Activated naive CD8-positive, alpha-beta T cell treated with anti-CD3 and anti-CD28 coated beads, Interleukin-2, amount 50 U/mL, for 16 hours (primary cell): ENCODE measurements around the gene MAP3K9.
"Not testable (repeated sequence)": the region's sequence is repeated elsewhere in the genome, so short reads cannot be mapped to it uniquely, and the experiment has no call there.

ENCODE experiments used
- DNase-seq: peaks from one replicate; pipeline ENCODE4 v3.0.0-alpha.2; 2020; ENCODE audit warnings: low read depth, low spot score

Gene MAP3K9

GRCh38 chr14:70724944-70725343 is 84.4 kb downstream of the MAP3K9 start:
- no peak for DNase-seq

DNA sequence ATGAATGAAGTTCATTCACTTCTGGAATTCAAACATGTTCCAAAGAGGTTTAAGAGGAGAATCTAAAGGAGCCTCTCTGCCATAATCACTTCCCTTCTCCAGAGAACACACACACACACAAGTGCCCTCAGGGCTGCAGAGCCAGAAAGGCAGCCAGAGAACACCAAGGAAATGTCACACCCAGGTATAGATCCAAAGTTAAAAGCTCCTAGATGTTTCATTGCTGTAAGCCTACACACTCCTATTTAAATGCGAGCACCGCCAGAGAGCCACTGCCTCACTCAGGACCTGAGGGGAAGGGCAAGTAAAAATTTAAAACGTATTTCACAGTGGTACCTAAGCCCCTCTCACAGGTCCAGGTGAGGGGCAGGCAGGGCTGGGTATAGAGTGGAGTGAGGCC is 85.2 kb downstream of the MAP3K9 start:
- DNase-seq, result no peak

GRCh38 chr14:70723276-70723675 is 86.0 kb downstream of the MAP3K9 start:
- no peak for DNase-seq

- DNase-seq, result no peak
Observed at GRCh38 chr14:70722418-70722817, 86.9 kb downstream of the MAP3K9 start.

DNA sequence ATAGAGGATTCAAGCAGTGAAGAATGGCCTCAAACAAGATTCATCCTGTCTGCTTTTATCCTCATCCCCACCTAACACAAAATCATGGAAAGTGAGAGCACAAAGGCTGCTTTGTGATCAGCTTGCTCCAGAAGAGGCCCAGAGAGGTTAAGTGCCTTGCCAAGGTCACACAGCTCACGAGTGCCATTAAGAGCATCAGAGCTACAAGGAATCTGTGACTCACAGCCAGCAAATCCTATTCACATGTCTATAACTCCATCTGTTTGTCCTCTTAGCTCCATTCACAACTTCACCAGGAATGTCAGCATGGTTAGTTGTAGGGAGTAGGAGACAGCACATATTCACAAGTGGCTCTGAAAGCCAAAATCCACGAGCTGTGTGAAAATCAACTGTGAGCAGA is 87.8 kb downstream of the MAP3K9 start:
- no peak for DNase-seq

DNA sequence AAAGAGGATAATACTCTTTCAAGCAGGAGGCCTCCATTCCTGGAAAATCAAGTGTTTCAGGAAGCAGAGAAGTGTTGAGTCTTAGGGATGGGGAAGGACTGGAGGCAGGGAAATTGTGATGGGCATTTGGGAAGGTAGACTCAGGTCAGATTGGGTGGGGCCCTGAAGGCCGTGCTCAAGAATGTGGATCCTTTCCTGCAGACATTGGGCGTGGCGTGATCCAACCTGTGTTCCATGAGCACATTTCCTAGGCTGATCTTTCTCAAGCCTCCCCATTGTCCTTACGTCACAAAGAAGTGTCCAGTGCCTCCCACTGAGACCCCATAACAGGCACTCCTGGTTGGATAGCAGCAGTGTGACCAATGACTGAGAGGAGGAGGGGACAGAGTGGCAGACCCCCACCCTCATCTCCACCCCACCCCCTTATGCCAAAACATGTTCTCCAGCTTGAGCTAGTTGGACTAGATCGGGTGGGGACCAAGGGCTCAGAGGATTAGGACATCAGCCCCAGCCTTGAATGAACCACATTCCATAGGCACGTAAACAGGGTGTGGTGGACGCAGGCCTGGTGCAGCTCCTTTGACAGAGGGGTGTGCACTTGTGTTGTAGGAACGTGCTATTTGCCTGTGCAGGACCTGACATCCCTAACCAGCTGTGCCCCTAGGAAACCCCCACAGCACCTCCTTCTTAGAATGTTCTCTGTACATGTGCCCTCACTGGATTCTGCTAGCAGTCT is 90.8 kb downstream of the MAP3K9 start:
- no peak for DNase-seq

DNA sequence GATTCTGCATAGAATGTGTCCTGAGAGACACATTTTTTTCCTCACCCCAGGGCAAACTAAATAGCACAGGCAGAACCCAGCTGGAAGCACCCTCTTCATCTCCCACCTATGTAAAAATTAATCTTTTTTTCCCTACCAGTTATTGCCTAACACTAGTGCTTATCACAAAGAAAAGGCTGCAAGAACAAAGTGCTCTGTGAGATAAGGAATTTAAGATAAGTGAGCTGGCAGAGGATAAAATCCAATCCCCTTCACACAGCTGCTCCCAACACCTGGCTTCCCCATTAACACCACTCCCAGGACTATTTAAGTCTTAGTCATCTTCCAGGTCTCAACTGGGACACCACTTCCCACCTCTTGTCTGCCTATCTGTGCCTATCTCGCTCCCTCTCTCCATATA is 92.4 kb downstream of the MAP3K9 start:
- no peak for DNase-seq

DNA sequence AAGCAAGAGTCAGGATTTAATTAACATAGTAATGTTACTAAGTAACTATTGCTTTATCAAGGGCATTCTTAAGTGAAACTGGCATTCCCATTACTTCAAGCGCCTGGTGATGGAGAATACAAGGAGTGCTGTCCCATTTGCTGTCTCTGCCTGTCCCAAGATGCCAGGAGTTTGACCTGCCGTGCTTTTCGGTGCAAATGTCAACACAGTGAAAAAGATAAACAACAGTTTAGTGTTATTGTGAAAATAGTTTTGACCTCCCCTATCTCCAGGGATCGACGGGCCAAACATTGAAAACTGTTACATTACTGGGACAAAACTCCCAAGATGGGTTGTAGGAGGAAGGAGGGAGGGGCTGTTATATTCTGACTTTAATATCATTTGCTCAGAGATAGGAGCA is 92.8 kb downstream of the MAP3K9 start:
- no peak for DNase-seq

DNA sequence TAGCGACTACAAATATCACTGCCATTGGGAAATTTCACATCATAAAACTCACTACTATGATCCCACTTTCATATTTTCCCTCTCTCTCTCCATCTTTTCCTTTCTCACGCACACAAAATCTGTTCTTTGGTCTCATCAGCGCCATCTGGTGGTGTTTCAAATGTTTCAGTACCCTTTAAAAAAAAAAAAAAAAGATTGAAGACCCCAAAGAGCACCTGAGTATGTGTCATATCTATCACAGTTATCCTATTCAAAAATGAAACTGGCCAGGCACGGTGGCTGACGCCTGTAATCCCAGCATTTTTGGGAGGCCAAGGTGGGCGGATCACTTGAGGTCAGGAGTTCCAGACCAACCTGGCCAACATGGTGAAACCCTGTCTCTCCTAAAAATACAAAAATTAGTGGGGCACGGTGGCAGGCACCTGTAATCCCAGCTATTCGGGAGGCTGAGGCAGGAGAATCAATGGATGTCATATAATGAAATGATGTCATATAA is 95.2 kb downstream of the MAP3K9 start:
- DNase-seq, result peak; percentile 7

DNA sequence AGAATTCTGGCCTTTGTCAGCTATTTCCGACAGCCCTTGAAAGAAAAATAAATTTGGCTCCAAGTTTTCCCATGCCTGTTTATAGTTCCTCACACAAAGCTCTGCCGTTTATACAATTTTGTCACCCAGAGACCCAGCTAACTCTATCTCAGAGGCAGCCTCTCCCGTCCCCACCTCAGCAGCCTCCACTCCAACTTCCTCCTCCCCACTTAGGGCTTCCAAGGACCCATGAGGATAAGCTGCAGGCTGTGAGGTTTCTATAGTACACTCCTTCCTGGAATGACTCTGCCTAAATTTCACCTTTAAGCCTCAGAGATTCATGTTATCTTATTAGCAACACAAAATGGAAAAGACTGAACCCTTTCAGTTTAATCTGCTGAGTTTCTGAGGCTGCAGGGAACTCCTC is 95.8 kb downstream of the MAP3K9 start:
- no peak for DNase-seq

DNA sequence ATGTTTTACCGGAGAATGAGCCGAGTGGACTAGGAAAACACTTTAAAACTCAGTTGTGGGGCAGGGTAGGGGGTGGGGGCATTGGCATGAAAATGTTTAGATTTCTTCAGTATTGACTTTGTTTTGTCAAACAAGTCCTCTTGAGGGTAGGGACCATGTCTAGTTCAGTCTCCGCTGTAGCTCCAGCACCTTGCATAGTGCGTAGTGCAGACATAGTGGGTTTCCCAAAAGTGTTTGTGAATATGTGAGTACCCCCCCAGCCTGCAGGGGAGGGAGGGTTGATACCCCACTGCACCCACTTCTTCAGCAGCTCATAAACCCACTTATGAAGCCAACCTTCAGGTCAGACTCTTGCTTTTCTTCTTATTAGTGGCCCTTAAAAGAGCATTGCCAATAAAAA is 96.2 kb downstream of the MAP3K9 start:
- no peak for DNase-seq

DNA sequence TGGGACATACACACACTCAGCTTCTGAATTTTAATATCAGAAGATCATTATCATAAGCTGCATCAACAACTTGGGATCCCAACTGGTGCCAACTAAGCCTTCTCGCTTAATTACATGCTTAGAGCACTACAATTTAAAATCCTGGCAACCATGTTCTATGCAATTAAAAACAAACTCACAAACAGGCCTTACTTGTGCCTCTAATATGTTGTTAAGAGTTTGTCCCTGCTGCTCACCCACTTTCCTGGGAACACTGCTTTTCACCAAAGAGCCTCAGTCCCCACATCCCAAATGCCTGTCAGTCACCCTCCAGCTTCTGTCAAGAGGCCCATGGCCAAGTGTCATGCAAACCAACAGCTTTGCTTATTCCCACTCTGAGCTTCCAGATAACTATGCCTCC is 97.9 kb downstream of the MAP3K9 start:
- no peak for DNase-seq

GRCh38 chr14:70709726-70710382 is 99.5 kb downstream of the MAP3K9 start:
- DNase-seq, result no peak

- no peak for DNase-seq
Observed at GRCh38 chr14:70708717-70709570, 100.4 kb downstream of the MAP3K9 start.

DNA sequence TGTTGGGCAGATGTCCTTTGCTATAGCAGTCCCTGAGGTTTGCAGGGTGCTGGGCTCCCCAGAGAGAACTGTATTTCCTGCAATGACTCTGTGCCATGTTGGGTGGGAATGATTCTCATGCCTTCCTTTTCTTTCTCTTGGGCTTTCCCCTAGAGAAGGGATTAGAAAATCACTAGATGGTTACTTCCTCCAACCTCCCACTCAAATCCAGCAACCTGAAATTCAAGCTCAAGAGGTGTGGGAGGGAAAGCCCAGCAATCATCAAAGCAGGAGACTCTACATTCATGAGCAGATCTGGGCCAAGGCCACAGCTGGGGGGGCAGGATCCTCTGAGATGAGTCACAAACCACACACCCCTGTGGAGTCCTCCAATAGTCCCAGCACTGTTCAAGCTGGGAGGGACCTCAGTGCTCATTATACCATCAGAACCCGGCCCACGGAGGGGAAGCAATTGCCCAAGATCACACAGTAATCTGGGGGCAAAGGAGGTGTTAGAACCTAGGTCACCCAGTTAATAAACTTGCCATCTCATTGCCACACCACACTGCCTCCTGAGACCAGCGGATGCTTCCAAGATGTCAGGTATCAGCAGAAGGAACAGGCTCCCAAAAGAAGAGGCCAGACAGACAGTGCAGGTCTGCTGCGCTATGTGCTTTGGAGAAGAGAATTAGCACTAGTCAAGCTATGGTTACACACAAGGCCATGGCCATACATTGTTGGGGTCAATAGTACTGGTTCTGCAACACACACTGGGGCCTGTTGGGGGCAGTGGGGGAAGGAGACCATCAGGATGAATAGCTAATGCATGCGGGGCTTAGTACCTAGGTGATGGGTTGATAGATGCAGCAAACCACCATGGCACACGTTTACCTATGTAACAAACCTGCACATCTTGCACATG is 101.9 kb downstream of the MAP3K9 start:
- no peak for DNase-seq

GRCh38 chr14:70706177-70706576 is 103.1 kb downstream of the MAP3K9 start:
- no peak for DNase-seq

DNA sequence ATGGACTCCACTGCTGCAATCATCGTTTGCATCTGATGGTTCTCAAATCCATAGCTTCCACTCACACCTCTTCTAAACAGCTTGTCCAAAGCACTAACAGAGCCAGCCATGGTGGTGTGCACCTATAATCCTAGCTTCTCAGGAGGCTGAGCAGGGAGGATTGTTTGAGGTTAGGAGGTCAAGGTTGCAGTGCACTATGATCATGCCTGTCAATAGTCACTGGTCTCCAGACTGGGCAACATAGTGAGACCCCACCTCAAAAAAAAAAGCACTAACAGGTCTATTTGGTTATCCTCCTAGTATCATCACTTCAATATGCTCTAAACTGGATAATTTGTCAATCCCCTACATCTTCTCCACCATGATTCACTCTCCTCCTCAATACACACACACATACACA is 104.4 kb downstream of the MAP3K9 start:
- DNase-seq, result no peak

GRCh38 chr14:70703621-70704168 is 105.6 kb downstream of the MAP3K9 start:
- DNase-seq, result not testable (repeated sequence)

- no peak for DNase-seq
Observed at GRCh38 chr14:70702161-70702560, 107.2 kb downstream of the MAP3K9 start.

DNA sequence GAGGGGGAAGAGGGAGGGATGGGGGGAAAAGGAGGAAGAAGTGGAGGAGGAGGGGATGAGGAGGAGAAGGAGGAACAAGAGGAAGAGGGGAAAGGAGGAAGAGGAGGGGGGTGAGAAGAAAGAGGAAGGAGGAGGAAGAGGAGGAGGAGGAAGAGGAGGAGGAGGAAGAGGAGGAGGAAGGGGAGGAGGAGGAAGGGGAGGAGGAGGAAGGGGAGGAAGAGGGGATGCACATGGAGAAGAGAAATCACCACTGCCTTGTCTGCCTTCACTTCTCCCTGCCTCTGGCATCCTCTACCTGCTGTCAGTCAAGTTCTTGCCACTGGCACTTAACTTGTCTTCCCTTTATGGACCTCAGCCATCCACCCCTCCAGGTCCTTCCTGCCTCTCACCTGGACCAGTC is 107.7 kb downstream of the MAP3K9 start:
- no peak for DNase-seq
